Endothelial cell of umbilical vein (primary cell): ENCODE measurements around the gene OPN1SW. TPM values are rescaled to one million over a fixed set of nuclear protein-coding genes. Genes with fewer than 3 reads are reported as not detected.

Experiments used
- BruUV-seq: library from RNA; stranded (reverse); fragments of 400-500 nt; replicated peaks from 2 replicates; lab custom pipeline; 2021; lab: Mats Ljungman, UMichigan
- CTCF ChIA-PET: fragments of 300-600, 350-600 bp; sonication (Branson Sonifier 250); formaldehyde crosslinking; loops from one replicate; lab custom pipeline; 2021; ENCODE audit warnings: antibody characterized with exemption, inconsistent platforms; lab: Charles Lee
- POLR2A ChIA-PET: fragments of 300-600, 350-600 bp; sonication (Branson Sonifier 250); formaldehyde crosslinking; loops from one replicate; lab custom pipeline; 2021; ENCODE audit warnings: antibody characterized with exemption, inconsistent platforms; lab: Charles Lee
- DNase-seq: peaks from one replicate; pipeline ENCODE4 v3.0.0-alpha.2; 2011; ENCODE audit warnings: low read depth, low spot score
- FAIRE-seq: peaks from 2 replicates; lab custom pipeline; 2011; peaks lifted over from hg19 to GRCh38; lab: Jason Lieb, UNC
- H2AFZ ChIP-seq: 2 replicates; pipeline ENCODE4 v1.6.0; 2012; ENCODE audit warnings: low read depth, low read length, control low read depth, inconsistent platforms
- H3K27ac ChIP-seq: 2 replicates; pipeline ENCODE4 v1.5.1; 2011; ENCODE audit warnings: low read depth, mild to moderate bottlenecking, control low read depth, low read length, moderate library complexity; ENCODE audit not compliant: insufficient read depth
- H3K27me3 ChIP-seq, 2 experiments: 2 replicates each; pipeline versions ENCODE4 v1.6.0 to v1.6.1; 2011; ENCODE audit warnings: low read length in 2 of 2, mixed read lengths in 1 of 2; ENCODE audit not compliant: control insufficient read depth in 2 of 2, insufficient read depth in 2 of 2
- H3K36me3 ChIP-seq, 2 experiments: 2 replicates in 1 of 2; 3 replicates in 1 of 2; pipeline ENCODE4 v1.5.1; 2011; ENCODE audit warnings: low read length in 2 of 2, mild to moderate bottlenecking in 1 of 2, moderate library complexity in 1 of 2; ENCODE audit not compliant: control insufficient read depth in 2 of 2, insufficient read depth in 2 of 2; ENCODE audit errors: extremely low read depth in 1 of 2
- H3K4me1 ChIP-seq: 3 replicates; pipeline ENCODE4 v1.5.1; 2011; ENCODE audit warnings: mild to moderate bottlenecking, low read length; ENCODE audit not compliant: control insufficient read depth, insufficient read depth; ENCODE audit errors: extremely low read depth
- H3K4me2 ChIP-seq: 2 replicates; pipeline ENCODE4 v1.6.1; 2011; ENCODE audit warnings: low read length, control low read depth, mixed read lengths; ENCODE audit not compliant: insufficient read depth
- H3K4me3 ChIP-seq, 3 experiments: fragments of 200-600 bp in 1 of 3; sonication (generic), shearing (Covaris generic) in 1 of 3; replicated peaks in 1 of 3; 2 replicates each; pipeline ENCODE4 v1.5.1; 2011 to 2016; ENCODE audit warnings: control low read depth in 3 of 3, low read length in 3 of 3, mild to moderate bottlenecking in 2 of 3, inconsistent platforms in 1 of 3, low read depth in 1 of 3, moderate library complexity in 1 of 3; ENCODE audit not compliant: insufficient read depth in 1 of 3
- H3K79me2 ChIP-seq: 2 replicates; pipeline ENCODE4 v1.6.0; 2012; ENCODE audit warnings: low read length, inconsistent platforms; ENCODE audit not compliant: control insufficient read depth, insufficient read depth
- H3K9ac ChIP-seq: replicated peaks from 2 replicates; pipeline ENCODE3; 2011; ENCODE audit warnings: low read length, control low read depth; ENCODE audit not compliant: insufficient read depth; ENCODE audit errors: extremely low read depth
- H3K9me1 ChIP-seq: replicated peaks from 3 replicates; pipeline ENCODE4 v1.6.0; 2011; ENCODE audit warnings: mild to moderate bottlenecking, low read length; ENCODE audit not compliant: control insufficient read depth, insufficient read depth; ENCODE audit errors: extremely low read depth
- H3K9me3 ChIP-seq: replicated peaks from 2 replicates; pipeline ENCODE4 v1.5.1; 2012; ENCODE audit warnings: low read length, inconsistent platforms; ENCODE audit not compliant: control insufficient read depth, insufficient read depth
- H4K20me1 ChIP-seq: replicated peaks from 2 replicates; pipeline ENCODE3; 2011; ENCODE audit warnings: mild to moderate bottlenecking, low read length; ENCODE audit not compliant: control insufficient read depth, insufficient read depth; ENCODE audit errors: extremely low read depth
- EZH2 ChIP-seq: IDR thresholded peaks from 2 replicates; pipeline ENCODE4 v1.6.1; 2012; ENCODE audit warnings: borderline replicate concordance, low read depth, mild to moderate bottlenecking, moderate library complexity, low read length, inconsistent platforms; ENCODE audit not compliant: severe bottlenecking
- FOS ChIP-seq: IDR thresholded peaks from 2 replicates; pipeline ENCODE4 v1.6.1; 2011; ENCODE audit warnings: mild to moderate bottlenecking, low read length, moderate library complexity, borderline replicate concordance; ENCODE audit not compliant: insufficient read depth
- GATA2 ChIP-seq: IDR thresholded peaks from 2 replicates; pipeline ENCODE4 v1.7.0; 2011; ENCODE audit warnings: low read depth, mild to moderate bottlenecking, moderate library complexity, mixed read lengths, low read length; ENCODE audit not compliant: insufficient read length, insufficient read depth
- JUN ChIP-seq: IDR thresholded peaks from 2 replicates; pipeline ENCODE4 v1.6.1; 2011; ENCODE audit warnings: borderline replicate concordance, low read depth; ENCODE audit not compliant: insufficient read length, insufficient read depth
- MYC ChIP-seq: IDR thresholded peaks from one replicate; pipeline ENCODE4 v1.6.1; 2011; ENCODE audit warnings: mild to moderate bottlenecking, low read depth, low read length
- POLR2A ChIP-seq: IDR thresholded peaks from 2 replicates; pipeline ENCODE4 v1.6.1; 2012; ENCODE audit warnings: low read depth, mild to moderate bottlenecking, control low read depth, low read length
- POLR2AphosphoS5 ChIP-seq: IDR thresholded peaks from 2 replicates; pipeline ENCODE4 v1.6.1; 2012; ENCODE audit warnings: low read depth, mild to moderate bottlenecking, control low read depth, low read length, moderate library complexity; ENCODE audit not compliant: insufficient read depth
- dilution Hi-C: fragments of 300-500 bp; cut with MboI; formaldehyde crosslinking; loops from one replicate; pipeline ENCODE4 v1.15.0; 2019; ENCODE audit warnings: low sequenced_read_pairs; ENCODE audit not compliant: extremely low pct_ligation_motif_present
- intact Hi-C: fragments of 100-400 bp; cut with micrococcal nuclease; formaldehyde crosslinking; loops from one replicate; pipeline ENCODE4 v1.10.0; 2022
- polyA plus RNA-seq, 4 experiments: library from polyadenylated mRNA; depleted of rRNA in 3 of 4; stranded (reverse) in 3 of 4; unstranded in 1 of 4; fragments of >200 nt; gene quantifications; 2 replicates each; pipeline versions ENCODE4 v1.2.1 to v1.2.3, GENCODE V29; 2011 to 2012; ENCODE audit warnings: missing spikeins in 1 of 4
- total RNA-seq: library from RNA; stranded (reverse); gene quantifications from 2 replicates; pipeline ENCODE4 v1.2.3, GENCODE V29; 2021
- TF ChIP-seq, protein P1 (sequence below), 2 donors: IDR thresholded peaks; 1 replicate in 1 of 2; 2 replicates in 1 of 2; pipeline ENCODE4 v1.5.1; 2011; ENCODE audit warnings: low read length in 2 of 2, mild to moderate bottlenecking in 2 of 2, moderate library complexity in 2 of 2, control low read depth in 1 of 2, inconsistent platforms in 1 of 2, low read depth in 1 of 2; ENCODE audit not compliant: insufficient read depth in 1 of 2; ENCODE audit errors: extremely low read depth in 1 of 2
- TF ChIP-seq, protein P2 (sequence below): IDR thresholded peaks from 2 replicates; pipeline ENCODE4 v1.6.1; 2011; ENCODE audit not compliant: insufficient read depth, insufficient read length

Gene OPN1SW
- total and polyA plus RNA-seq, 2 donors (not counting 3 experiments of a cell fraction or from before 2014, with no cell fraction given) = not detected

- Histone ChIP-seq H3K9ac (no peak overlapping the region), H4K20me1 (no peaks in the 10 kb centered on the region), H3K9me1 (no peaks in the 10 kb centered on the region), H3K27me3 (peaks cover 6 to 9% of the 10 kb centered on the region in 2 experiments), H3K4me3 (no peak overlapping the region), H3K4me2 (no peak overlapping the region), H3K27ac (no peak overlapping the region), H2AFZ (no peak overlapping the region), H3K36me3 (no peaks in the 10 kb centered on the region), H3K9me3 (peaks cover 3% of the 10 kb centered on the region), H3K79me2 (no peaks in the 10 kb centered on the region), H3K4me1 (no peaks in the 10 kb centered on the region)
- ChIA-PET POLR2A (no interaction called here), CTCF (interaction anchor here (0.7 to 2.1 kb wide), 5 partner anchors 10 to 42 kb away, joined by 3 to 5 read pairs (median 3); no protein-coding TSS in a partner anchor)
- intact Hi-C loops = no loop called here
- TF ChIP-seq GATA2 (no peak), EZH2 (no peak), FOS (no peak), POLR2A (no peak), MYC (no peak), POLR2AphosphoS5 (no peak), JUN (no peak)
- TF ChIP-seq, protein P1, sequence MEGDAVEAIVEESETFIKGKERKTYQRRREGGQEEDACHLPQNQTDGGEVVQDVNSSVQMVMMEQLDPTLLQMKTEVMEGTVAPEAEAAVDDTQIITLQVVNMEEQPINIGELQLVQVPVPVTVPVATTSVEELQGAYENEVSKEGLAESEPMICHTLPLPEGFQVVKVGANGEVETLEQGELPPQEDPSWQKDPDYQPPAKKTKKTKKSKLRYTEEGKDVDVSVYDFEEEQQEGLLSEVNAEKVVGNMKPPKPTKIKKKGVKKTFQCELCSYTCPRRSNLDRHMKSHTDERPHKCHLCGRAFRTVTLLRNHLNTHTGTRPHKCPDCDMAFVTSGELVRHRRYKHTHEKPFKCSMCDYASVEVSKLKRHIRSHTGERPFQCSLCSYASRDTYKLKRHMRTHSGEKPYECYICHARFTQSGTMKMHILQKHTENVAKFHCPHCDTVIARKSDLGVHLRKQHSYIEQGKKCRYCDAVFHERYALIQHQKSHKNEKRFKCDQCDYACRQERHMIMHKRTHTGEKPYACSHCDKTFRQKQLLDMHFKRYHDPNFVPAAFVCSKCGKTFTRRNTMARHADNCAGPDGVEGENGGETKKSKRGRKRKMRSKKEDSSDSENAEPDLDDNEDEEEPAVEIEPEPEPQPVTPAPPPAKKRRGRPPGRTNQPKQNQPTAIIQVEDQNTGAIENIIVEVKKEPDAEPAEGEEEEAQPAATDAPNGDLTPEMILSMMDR (IDR thresholded peaks at IDR 0.05; ENCODE audit: extremely low read depth in 1 of 2, insufficient read depth in 1 of 2, low read depth in 1 of 2, low read length in 2 of 2) = no peak
- TF ChIP-seq, protein P2, sequence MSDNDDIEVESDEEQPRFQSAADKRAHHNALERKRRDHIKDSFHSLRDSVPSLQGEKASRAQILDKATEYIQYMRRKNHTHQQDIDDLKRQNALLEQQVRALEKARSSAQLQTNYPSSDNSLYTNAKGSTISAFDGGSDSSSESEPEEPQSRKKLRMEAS = no peak
- dilution Hi-C loops = no loop called here
- DNase-seq (no peak), FAIRE-seq (peak; percentile 4)
- no TSS peak for BruUV-seq
These were observed 5.5 kb upstream of the OPN1SW start for GRCh38 chr7:128781126-128781525.
